Measurements from ENCODE around the gene GNB1L.

Gene GNB1L

GRCh38 chr22:19808873-19809478, 45.7 kb downstream of the GNB1L start:
- no peak for DNase-seq (ENCODE audit: low spot score)

GRCh38 chr22:19807914-19808872, 46.5 kb downstream of the GNB1L start:
- no peak for DNase-seq (ENCODE audit: low spot score)

- no peak for DNase-seq (ENCODE audit: low spot score)
These were observed 47.3 kb downstream of the GNB1L start for GRCh38 chr22:19807161-19807913.

GRCh38 chr22:19806213-19807160, 48.2 kb downstream of the GNB1L start:
- DNase-seq (ENCODE audit: low spot score) = no peak

- no peak for DNase-seq (ENCODE audit: low spot score)
These were observed 48.9 kb downstream of the GNB1L start for GRCh38 chr22:19805821-19806212.

GRCh38 chr22:19803736-19804267, 50.9 kb downstream of the GNB1L start:
- DNase-seq (ENCODE audit: low spot score) = no peak

GRCh38 chr22:19802894-19803735, 51.6 kb downstream of the GNB1L start:
- DNase-seq (ENCODE audit: low spot score) = no peak

- no peak for DNase-seq (ENCODE audit: low spot score)
These were observed 52.4 kb downstream of the GNB1L start for GRCh38 chr22:19802001-19802893.

- DNase-seq (ENCODE audit: low spot score) = no peak
These were observed 53.2 kb downstream of the GNB1L start for GRCh38 chr22:19801340-19802000.

GRCh38 chr22:19800761-19801244, 53.9 kb downstream of the GNB1L start:
- no peak for DNase-seq (ENCODE audit: low spot score)

- DNase-seq (ENCODE audit: low spot score) = no peak
These were observed 54.4 kb downstream of the GNB1L start for GRCh38 chr22:19800306-19800705.

- no peak for DNase-seq (ENCODE audit: low spot score)
These were observed 55.1 kb downstream of the GNB1L start for GRCh38 chr22:19799322-19800190.

- no peak for DNase-seq (ENCODE audit: low spot score)
These were observed 55.8 kb downstream of the GNB1L start for GRCh38 chr22:19798891-19799293.

GRCh38 chr22:19798003-19798665, 56.5 kb downstream of the GNB1L start:
- no peak for DNase-seq (ENCODE audit: low spot score)

- no peak for DNase-seq (ENCODE audit: low spot score)
These were observed 57.3 kb downstream of the GNB1L start for GRCh38 chr22:19797086-19798002.

GRCh38 chr22:19796160-19796559, 58.5 kb downstream of the GNB1L start:
- no peak for DNase-seq (ENCODE audit: low spot score)

Data from globus pallidus (tissue), 1 donor.